AG08396 (cell line): ENCODE data around the gene GAS6.
"Not testable (repeated sequence)": the region's sequence is repeated elsewhere in the genome, so short reads cannot be mapped to it uniquely, and the experiment has no call there.

Experiments
- DNase-seq: peaks from one replicate; pipeline ENCODE4 v3.0.0; 2012; ENCODE audit warnings: low spot score, mixed read lengths

The GAS6 gene

DNA sequence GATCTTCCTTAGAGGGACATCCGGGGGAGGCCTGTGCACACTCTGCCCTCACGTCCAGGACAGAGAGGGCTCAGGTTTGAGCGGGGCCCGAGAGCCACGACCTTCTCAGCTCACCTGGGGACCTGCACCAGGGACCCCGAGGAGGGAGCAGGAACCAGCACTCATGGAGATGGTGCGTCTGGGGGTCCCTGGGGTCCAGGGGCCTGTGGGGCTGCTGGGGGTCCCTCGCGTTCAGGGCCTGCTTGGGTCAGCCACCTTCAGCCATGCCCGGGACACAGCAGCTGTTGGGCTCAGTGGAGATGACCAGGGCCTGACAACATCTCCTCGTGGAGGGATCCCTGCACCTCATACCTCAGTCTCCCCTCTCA, 57.8 kb downstream of the GAS6 start:
- no peak for DNase-seq

DNA sequence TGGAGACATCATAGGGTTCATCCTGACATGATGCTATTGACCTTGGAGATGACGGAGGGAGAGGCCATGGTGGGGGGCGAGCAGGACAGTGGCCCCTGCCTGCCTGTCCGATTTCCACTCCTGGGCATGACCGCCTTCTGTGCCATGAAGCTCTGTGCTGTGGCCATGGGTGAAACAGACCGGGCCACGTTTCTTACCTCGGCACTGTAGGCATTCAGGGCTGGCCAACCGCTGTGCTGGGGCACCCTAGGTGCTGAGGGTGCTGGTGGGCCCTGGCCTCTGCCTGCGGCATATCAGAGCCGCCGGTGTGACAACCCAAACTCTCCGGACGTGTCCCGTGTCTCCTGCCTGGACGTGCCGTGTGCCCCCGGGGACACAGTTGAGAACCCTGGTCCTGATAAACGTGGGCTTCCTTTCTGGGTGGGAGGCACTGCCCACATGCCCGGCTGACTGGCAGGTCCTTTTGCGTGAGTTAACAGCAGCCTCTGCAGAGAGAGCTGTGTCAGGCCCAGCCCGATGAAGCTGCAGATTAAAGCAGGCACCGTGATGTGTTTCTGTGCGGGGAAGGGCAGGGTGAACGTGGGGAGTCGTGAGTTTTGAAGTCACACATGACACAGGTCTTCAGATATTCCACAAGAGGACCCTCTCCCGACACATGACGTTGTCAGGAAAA, 58.3 kb downstream of the GAS6 start:
- no peak for DNase-seq

DNA sequence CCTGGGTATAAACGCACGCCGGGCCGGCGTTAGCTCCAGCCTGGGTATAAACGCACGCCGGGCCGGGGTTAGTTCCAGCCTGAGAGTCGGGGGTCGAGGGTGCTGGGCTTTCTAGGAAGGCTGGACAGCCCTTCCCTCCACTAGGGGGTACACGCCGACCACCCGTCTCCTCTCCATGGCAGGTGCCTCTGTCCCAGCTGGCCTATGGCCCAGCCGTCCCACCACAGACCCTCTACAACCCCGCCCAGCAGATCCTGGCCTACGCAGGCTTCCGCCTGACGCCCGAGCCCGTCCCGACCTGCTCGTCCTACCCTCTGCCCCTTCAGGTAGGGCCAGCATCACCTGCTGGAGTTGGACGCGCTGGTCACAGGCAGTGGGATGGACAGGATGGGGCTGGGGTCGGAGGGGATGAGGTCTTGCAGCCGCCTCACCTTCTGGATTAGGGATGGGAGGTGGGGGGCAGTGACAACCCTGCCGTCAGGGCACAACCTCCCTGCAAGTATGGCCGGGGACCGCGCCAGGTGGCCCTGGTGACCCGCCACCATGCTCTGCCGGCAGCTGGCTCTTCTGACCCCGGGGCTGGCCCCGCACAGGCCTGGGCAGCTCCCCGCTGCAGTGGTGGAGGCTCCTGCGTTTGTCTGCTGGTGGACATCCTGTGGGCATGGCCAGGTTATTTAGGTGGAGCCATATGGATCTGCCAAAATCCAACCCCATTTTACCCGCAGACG, 59.0 kb downstream of the GAS6 start:
- no peak for DNase-seq

DNA sequence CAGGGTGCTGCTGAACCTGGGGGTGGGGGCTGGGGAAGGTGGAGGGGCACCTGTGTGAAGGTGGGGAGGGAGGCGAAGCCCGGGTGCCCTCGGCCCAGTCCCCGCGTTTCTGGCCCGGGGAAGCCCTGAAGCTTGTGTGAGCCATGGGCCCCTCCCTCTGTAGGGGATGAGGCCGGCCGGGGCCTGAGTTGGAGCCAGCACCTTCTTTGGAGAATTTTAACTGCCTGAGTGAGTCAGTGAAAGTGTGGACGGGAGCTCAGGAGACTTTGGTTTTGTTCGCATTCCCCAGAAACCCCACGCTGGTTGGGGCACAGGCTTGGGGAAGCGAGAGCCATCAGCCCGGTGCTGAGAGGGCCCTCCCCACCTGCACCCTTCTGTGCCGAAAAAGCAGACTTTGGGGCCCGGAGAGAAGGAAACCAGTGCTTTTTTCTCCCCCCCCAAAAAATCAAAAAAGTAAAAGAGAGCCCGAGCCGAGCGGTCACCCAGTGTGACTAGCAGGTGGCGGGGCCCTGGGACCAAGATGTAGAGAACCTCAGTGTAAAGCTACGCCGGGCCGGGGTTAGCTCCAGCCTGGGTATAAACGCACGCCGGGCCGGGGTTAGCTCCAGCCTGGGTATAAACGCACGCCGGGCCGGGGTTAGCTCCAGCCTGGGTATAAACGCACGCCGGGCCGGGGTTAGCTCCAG, 59.7 kb downstream of the GAS6 start:
- DNase-seq, result no peak

DNA sequence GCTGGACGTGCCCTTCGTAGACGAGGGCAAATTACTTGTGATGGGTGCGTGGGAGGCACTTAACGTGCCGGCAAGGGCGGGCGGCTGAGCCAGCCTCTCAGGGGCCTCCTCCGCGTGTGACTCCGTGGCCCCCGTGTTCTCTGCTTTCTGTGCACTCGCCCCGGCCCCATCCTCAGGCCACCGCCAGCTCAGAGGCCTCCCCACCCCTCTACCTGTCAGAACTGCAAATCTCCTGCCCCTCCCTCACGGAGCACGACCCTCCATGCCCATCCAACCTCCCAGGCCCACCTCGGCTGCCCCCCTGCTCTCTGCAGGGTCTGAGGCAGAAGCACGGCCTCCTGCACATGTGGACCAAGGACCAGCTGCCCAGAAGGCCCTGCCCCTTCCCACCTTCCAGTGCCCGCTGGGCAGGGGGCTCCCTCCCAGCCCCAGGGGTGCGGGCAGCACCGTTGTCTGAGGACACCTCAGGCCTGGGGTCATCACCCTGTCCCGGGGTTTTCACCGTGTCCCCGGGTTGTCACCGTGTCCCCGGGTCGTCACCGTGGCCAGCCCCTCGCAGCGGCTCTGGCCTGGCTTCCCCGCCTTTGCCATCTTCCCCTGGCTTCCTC, 60.4 kb downstream of the GAS6 start:
- DNase-seq, result no peak

DNA sequence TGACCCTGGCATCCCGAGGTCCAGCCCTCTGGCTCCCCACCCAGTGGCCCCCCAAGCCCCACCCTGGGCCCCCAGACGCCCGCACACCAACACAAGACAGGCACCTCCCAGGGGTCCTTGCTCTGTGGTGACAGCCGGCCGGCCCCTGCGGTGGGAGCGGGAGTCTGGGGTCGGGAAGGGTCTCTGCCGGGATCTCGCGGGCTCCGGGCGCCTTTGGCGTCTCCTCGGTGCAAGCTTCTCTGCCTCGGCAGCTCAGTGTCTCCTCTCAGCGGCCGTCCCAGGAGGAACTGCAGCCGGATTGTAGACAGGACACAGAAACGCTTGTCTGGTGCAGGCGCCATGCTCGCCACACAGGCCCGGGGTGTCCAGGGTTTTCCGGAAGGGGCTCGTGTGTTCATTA, 61.1 kb downstream of the GAS6 start:
- DNase-seq, result no peak

DNA sequence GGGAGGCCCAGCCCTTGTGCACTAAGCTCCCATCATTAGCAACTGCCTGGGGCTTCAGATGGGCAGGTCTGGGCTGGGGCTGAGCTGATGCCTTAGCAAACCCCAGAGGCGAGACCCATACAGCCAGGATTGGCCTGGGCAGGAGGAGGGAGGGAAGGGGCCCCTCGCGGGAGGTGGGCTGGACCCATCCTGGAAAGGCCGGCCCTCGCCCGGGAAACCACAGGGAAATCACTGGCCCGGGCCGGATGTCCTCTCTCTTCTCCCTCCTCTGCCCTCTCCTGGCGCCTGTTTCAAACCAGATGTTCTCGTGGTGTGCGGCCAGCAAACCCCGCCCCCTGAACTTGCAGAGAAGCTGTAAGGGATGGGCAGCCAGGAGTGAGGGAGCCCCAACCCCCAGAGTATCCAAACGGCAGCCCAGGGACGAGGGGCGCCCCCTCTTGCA, 61.8 kb downstream of the GAS6 start:
- peak; percentile 94 for DNase-seq

DNA sequence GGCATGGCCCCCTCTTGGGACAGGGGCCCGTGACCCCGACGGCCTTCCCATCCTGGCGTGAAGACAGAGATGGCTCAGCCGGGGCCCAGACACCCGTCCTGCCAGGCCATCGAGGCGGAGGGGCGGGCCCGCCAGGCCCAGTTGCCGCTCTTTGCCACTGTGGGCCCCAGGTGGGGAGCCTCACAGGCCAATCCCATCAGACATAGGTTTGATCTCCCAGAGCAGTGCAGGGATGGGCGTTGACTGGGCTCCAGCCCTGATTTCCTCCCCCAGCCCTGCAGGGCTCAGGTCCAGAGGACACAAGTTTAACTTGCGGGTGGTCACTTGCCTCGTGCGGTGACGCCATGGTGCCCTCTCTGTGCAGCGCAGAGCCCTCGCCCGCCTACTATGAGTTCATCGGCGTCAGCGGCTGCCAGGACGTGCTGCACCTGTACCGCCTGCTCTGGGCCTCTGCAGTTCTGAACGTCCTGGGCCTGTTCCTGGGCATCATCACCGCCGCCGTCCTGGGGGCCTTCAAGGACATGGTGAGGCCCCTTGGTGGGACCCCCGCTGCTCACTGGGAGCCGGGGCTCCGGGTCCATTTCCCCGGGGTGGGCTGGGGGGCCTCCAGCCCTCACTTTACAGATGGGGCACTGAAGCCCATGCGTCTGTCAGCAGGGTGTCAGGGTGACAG, 62.5 kb downstream of the GAS6 start:
- DNase-seq, result no peak

DNA sequence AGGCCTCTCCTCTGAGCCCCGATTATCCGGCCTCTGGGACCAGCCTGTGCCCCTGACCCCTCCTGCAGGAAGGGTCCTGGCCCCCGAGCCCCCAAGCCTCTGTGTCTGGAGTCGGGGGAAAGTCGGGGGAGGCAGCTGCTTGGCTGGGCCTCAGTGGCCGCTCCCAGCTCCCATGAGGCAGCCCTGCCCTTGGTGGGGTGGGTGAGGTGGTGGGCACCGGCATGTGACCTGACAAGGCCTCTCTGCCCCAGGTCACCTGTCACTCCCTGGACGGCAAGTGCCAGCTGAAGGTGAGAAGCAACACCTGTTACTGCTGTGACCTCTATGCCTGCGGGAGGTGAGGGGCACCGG, 63.3 kb downstream of the GAS6 start:
- no peak for DNase-seq

DNA sequence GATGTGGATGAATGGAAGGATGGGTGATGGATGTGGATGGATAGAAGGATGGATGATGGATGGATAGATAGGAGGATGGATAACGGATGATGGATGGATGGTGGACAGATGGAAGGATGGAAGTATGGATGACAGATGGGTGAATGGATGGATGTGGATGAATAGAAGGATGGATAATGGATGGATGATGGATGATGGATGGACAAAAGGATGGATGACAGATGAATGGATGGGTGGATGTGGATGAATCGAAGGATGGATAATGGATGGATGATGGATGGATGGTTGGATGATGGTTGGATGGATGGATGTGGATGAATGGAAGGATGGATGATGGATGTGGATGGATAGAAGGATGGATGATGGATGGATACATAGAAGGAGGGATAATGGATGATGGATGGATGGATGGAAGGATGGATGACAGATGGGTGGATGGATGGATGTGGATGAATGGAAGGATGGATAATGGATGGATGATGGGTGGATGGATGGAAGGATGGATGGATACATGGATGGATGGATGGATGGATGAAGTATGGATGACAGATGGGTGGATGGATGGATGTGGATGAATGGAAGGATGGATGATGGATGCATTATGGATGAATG, 65.6 kb downstream of the GAS6 start:
- DNase-seq, result no peak

DNA sequence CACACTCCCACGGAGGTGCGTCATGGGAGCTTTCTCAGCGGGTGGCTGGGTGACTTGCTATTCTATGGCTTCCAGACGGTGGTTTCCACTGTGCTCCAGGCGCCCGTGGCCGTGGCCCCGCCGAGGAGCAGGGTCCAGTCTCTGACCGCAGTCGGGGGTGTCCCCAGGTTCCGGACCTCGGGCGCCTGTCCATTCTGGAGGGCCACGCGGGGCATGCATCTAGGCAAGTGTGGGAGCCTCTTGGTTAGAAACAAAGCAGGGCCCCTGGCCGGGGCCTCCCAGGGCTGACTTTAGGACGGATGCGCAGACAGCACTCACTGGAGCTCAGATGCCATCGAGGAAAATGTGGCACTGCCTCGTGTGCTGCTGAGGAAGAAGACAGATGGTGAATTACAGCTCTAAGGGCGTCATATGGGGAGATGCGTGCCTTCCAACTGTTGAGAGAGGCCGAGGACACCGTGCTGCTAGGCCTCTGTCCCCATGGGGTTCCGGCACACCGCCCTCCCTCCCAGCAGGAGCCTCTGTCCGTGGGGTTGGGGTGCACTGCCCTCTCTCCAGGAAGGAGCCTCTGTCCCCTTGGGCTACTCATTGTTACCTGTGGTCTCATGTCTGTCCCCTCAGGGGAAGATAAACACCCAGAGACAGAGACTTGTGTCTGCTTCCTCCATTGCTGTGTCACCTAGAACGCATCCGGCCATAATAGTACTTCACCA, 66.8 kb downstream of the GAS6 start:
- no peak for DNase-seq

DNA sequence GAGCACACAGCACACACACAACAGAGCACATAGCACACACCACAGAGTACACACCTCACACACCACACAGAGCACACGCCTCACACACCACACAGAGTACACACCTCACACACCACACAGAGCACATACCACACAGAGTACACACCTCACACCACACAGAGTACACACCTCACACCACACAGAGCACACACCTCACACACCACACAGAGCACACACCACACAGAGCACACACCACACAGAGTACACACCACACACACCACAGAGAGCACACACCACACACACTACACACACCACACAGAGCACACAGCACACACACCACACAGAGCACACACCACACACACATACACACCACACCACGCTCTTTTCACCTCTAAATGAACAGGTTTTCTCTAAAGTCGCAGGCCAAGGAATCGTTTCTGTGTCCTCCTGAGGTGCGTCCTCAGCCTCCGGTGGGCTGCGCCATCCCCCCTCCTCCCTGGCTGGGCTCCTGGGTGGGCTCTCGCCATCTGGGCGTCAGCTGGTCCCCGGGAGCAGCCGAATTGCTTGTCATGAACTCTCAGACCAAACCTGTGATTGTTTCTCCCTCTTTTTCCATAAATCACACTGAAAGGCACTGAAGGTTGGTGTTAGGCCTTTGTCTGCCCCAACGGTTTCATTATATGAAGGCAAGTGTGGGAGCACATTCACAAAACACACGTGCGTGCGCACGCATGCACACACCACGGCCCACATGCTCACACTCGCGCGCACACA, 67.5 kb downstream of the GAS6 start:
- no peak for DNase-seq

DNA sequence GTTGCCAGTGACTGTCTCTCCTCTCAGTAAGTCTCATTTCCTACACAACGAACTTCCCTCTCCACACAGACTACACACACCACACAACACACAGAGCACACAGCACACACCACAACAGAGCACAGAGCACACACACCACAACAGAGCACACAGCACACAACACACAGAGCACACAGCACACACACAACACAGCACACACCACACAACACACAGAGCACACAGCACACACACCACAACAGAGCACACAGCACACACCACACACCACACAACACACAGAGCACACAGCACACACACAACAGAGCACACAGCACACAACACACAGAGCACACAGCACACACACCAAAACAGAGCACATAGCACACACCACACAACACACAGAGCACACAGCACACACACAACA, 68.5 kb downstream of the GAS6 start:
- DNase-seq, result not testable (repeated sequence)

DNA sequence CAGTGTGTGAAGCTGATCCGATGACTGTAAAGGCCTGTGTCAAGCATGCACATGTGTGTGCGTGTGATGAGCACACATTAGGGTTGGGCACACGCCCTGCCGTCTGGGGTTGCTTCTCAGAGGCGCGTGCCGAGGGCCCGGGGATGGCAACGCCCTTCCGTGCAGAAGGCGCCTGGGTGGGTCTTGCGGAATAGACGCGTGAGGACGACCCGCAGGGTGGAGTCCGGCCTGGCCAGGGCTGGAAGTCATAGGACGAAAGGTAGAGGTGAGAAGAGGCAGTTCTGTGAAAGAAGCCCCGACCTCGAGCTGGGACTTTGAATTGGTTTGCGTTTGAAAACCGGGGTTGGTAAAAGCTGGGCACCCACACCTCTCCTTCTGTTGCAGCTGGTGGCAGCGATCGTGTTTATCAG, 69.1 kb downstream of the GAS6 start:
- DNase-seq, result no peak

DNA sequence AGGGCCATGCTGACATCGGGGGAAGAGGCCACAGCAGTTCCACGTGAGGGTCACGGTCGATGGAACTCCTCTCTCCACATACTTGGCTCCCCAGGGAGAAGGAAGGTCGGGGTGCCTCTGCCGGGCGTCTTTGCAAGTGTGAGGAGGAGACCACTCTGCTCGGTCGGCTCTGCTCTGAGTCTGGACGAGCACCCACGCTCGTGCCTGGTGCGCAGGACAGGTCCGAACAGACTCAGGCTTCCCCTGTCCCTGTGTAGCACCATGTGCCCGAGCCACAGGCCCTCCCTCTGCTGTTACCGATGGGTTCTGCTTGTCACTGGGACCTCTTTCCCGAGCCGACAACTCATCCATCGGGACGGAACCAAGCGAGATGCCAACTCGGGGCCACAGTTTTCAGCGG, 69.8 kb downstream of the GAS6 start:
- no peak for DNase-seq

DNA sequence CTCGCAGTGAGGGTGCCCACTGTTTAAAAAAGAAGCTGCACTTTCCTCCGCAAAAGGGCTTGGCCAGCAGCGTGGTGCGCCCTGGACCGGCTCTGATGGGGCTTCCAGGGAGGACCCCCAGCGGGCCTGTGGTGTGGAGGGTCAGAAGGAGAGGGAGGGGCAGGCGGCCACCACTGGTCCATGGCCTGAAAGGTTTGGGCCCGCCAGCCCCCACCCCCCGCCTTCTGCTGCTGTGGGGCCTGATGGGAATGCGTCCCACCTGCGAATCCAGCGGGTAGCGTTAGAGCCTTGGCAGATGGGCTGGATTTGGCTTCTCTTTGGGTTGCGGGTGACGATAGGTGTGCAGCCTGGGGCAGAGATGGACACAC, 70.2 kb downstream of the GAS6 start:
- no peak for DNase-seq

DNA sequence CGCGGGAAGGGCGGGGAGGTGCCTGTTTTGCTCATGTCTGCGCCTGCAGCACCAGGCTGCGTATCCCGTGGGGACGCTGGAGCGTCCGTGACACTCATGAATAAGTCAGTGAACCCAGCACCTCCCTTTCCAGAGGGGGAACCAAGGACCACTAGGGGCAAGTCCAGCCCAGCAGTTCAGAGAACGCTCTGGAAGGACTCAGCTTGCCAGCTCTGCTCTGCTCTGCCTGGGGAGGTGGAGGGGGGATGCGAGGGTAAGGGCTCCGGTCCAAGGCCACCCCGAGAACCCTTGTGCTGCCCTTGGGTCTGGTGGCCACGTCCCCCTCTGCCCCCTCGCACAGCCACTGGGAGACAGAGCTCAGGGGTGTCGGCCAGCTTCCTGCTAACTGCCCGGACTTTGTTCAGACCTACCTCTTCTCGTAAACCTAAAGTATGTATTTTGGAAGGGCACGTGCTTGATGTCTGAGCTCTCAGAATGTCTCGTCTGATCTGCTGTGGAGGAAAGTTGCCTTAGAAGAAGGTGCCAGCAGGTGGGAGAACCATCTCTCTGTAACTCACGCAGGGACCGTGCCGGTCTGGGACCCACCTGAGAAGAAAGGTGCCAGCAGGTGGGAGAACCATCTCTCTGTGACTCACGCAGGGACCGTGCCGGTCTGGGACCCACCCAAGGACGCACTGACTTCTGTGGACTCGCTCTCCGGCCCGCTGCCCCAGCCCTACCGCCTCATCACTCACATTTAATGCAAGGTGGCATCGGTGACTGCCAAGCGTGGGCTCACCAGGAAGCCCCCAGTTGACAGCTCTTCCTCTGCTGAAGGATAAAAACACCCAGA, 70.8 kb downstream of the GAS6 start:
- no peak for DNase-seq

DNA sequence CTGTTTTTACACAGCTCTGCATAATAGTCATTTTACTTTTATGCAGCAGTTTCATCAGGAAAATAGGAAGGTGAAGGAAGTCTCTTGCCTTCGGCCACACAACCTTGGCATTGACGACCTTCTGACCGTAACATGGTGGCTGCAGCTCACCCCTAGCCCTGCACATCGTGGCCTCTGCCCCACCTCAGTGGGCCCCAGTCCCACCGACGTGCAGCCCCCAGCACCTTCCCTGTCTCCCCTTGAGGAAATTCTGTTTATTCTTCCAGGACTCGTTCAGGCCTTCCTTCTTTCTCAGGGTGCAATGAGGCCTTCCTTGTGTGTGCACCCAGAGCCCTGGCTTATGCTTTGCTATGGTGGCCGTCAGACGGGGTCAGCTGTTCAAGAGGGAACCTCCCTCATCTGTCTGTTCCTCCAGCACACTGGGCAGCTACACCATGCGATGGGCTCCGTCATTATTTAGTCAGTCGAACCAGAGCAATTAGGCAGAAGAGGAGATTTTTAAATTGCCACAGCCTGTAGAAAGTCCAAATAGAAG, 71.6 kb downstream of the GAS6 start:
- no peak for DNase-seq

DNA sequence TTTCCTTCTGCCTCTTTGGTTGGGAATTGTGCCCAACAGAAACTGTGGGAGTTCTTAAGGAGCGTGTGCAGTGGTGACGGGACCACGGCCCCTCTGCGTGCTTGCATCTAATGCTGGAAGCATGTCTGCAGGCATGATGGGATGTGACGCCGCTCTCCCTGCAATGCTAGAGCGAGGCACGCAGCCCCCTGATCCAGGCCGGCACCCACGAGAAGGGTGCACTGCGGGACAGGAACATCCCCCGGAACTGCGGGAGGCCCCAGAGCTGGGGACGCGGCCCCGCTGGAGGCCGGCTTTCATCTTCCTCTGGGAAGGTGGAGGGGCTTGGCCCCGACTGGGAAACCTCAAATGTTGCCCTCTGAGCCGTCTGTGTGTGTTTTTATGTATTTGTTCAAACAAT, 72.1 kb downstream of the GAS6 start:
- DNase-seq, result no peak

DNA sequence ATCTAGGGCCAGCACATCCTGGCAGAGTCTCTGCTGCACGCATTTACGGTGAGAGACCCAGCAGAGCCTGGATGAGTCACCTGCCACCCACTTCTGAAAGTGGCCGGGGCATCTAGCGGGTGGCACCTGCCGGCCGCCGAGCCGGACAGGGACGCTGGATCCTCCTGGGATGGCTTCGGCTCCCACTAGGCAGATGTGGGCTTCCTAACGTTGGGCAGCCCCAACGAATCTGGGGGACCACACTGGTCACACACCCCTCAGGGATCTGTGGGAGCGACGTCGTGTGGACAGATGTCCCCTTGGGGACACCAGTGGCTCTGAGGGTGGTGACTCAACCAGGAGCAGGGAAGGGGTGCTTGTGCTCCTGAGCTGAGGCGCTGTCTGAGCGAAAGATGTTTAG, 72.7 kb downstream of the GAS6 start:
- no peak for DNase-seq
